Trophoblast cell (in vitro differentiated cells and primary cell): ENCODE results near the gene GLP2R.

Source experiments
- DNase-seq, 2 donors: peaks; one replicate each; pipeline ENCODE4 v3.0.0-alpha.2; 2016
- H2AFZ ChIP-seq: 2 replicates; pipeline ENCODE4 v1.6.1; 2013; ENCODE audit warnings: low read length, moderate library complexity, mild to moderate bottlenecking; ENCODE audit not compliant: insufficient read depth, poor library complexity
- H2AK5ac ChIP-seq: 2 replicates; pipeline ENCODE4 v1.6.1; 2013; ENCODE audit warnings: mild to moderate bottlenecking, low read length
- H2BK120ac ChIP-seq: 2 replicates; pipeline ENCODE4 v1.6.1; 2013; ENCODE audit warnings: low read length, mild to moderate bottlenecking, moderate library complexity; ENCODE audit not compliant: insufficient read depth, poor library complexity
- H2BK12ac ChIP-seq: 2 replicates; pipeline ENCODE4 v1.6.1; 2013; ENCODE audit warnings: mild to moderate bottlenecking, low read length, moderate library complexity
- H2BK5ac ChIP-seq: 2 replicates; pipeline ENCODE4 v1.6.1; 2013; ENCODE audit warnings: low read length, low read depth, moderate library complexity, mild to moderate bottlenecking; ENCODE audit not compliant: poor library complexity
- H3K14ac ChIP-seq: 2 replicates; pipeline ENCODE4 v1.6.1; 2013; ENCODE audit warnings: mild to moderate bottlenecking, low read length
- H3K18ac ChIP-seq: 2 replicates; pipeline ENCODE4 v1.6.1; 2013; ENCODE audit warnings: mild to moderate bottlenecking, low read length
- H3K23ac ChIP-seq: 2 replicates; pipeline ENCODE4 v1.6.1; 2013; ENCODE audit warnings: low read length
- H3K27ac ChIP-seq: 2 replicates; pipeline ENCODE4 v1.5.1; 2013; ENCODE audit warnings: low read depth, mild to moderate bottlenecking, inconsistent platforms, low read length, moderate library complexity
- H3K27me3 ChIP-seq: 2 replicates; pipeline ENCODE4 v1.6.1; 2013; ENCODE audit warnings: inconsistent platforms, mild to moderate bottlenecking, low read length, moderate library complexity; ENCODE audit not compliant: insufficient read depth
- H3K36me3 ChIP-seq, 2 experiments: 1 replicate in 1 of 2; 2 replicates in 1 of 2; pipeline ENCODE4 v1.6.1; 2013; ENCODE audit warnings: low read length in 2 of 2, mild to moderate bottlenecking in 2 of 2, moderate library complexity in 1 of 2; ENCODE audit not compliant: insufficient read depth in 2 of 2, control insufficient read depth in 1 of 2
- H3K4ac ChIP-seq: 2 replicates; pipeline ENCODE4 v1.6.1; 2013; ENCODE audit warnings: low read depth, mild to moderate bottlenecking, low read length, moderate library complexity
- H3K4me1 ChIP-seq, 2 experiments: 1 replicate in 1 of 2; 2 replicates in 1 of 2; pipeline ENCODE4 v1.6.1; 2013; ENCODE audit warnings: low read length in 2 of 2, mild to moderate bottlenecking in 2 of 2, moderate library complexity in 1 of 2; ENCODE audit not compliant: insufficient read depth in 2 of 2, control insufficient read depth in 1 of 2
- H3K4me2 ChIP-seq: 2 replicates; pipeline ENCODE4 v1.6.1; 2013; ENCODE audit warnings: inconsistent platforms, mild to moderate bottlenecking, low read length, moderate library complexity
- H3K4me3 ChIP-seq: 2 replicates; pipeline ENCODE4 v1.5.1; 2013; ENCODE audit warnings: mild to moderate bottlenecking, low read depth, low read length, inconsistent platforms
- H3K79me1 ChIP-seq: one replicate; pipeline ENCODE4 v1.6.1; 2013; ENCODE audit warnings: low read length
- H3K79me2 ChIP-seq: 2 replicates; pipeline ENCODE4 v1.6.1; 2013; ENCODE audit warnings: low read length, mild to moderate bottlenecking; ENCODE audit not compliant: control insufficient read depth, insufficient read depth, poor library complexity
- H3K9ac ChIP-seq: 2 replicates; pipeline ENCODE4 v1.6.1; 2013; ENCODE audit warnings: mild to moderate bottlenecking, low read length
- H3K9me3 ChIP-seq: 2 replicates; pipeline ENCODE4 v1.6.1; 2013; ENCODE audit warnings: low read depth, mild to moderate bottlenecking, control low read depth, inconsistent platforms, low read length; ENCODE audit not compliant: insufficient read depth
- H4K12ac ChIP-seq: 2 replicates; pipeline ENCODE4 v1.6.1; 2013; ENCODE audit warnings: low read depth, mild to moderate bottlenecking, low read length, moderate library complexity
- H4K8ac ChIP-seq: 2 replicates; pipeline ENCODE4 v1.6.1; 2013; ENCODE audit warnings: low read depth, mild to moderate bottlenecking, low read length, moderate library complexity
- H4K91ac ChIP-seq: one replicate; pipeline ENCODE4 v1.6.1; 2013; ENCODE audit warnings: low read depth, mild to moderate bottlenecking, low read length, moderate library complexity
- WGBS: extraction: QIAGEN DNeasy Blood & Tissue Kit; methylation state at CpG from one replicate; pipeline ENCODE4 v1.1.7; 2013; ENCODE audit warnings: missing lambda C conversion rate; ENCODE audit not compliant: insufficient read length, insufficient coverage; ENCODE audit errors: extremely low coverage; 5-methylcytosine and 5-hydroxymethylcytosine counted together

Gene GLP2R

GRCh38 chr17:9811537-9811936 is 14.2 kb upstream of the GLP2R start:
- H3K27me3 ChIP-seq: no peaks in the 10 kb centered on the region
- WGBS: no CpG with 5 or more reads among the region's 11 CpGs

GRCh38 chr17:9813166-9813565 is 12.6 kb upstream of the GLP2R start:
- Histone ChIP-seq H3K18ac (no peak overlapping the region), H3K9ac (no peak overlapping the region), H3K4ac (no peak overlapping the region), H2AFZ (no peak overlapping the region), H3K36me3 (no peaks in the 10 kb centered on the region), H2AK5ac (no peak overlapping the region), H3K79me1 (peaks cover 2% of the 10 kb centered on the region), H2BK12ac (no peak overlapping the region), H2BK120ac (no peak overlapping the region), H3K27me3 (no peaks in the 10 kb centered on the region), H3K4me2 (no peak overlapping the region), H3K27ac (no peak overlapping the region), H2BK5ac (no peak overlapping the region), H3K79me2 (no peaks in the 10 kb centered on the region), H4K8ac (no peak overlapping the region), H4K12ac (no peak overlapping the region), H3K9me3 (peaks cover 2% of the 10 kb centered on the region), H3K23ac (no peak overlapping the region), H3K4me3 (no peak overlapping the region), H3K4me1 (no peaks in the 10 kb centered on the region), H3K14ac (no peak overlapping the region), H4K91ac (no peak overlapping the region)
- no CpG with 5 or more reads among the region's 9 CpGs for WGBS
- peak in 1 of 2 donors; percentile 60 for DNase-seq

More at GRCh38 chr17:9811537-9811936, 14.2 kb upstream of the GLP2R start:
- Histone ChIP-seq H2AK5ac (no peak overlapping the region), H4K91ac (no peak overlapping the region), H3K4me2 (no peak overlapping the region), H4K12ac (no peak overlapping the region), H4K8ac (no peak overlapping the region), H2BK120ac (no peak overlapping the region), H3K9ac (no peak overlapping the region), H3K4me1 (no peaks in the 10 kb centered on the region), H3K9me3 (peaks cover 2% of the 10 kb centered on the region), H2BK12ac (no peak overlapping the region), H3K79me1 (peaks cover 2% of the 10 kb centered on the region), H3K14ac (no peak overlapping the region), H3K79me2 (no peaks in the 10 kb centered on the region), H2BK5ac (no peak overlapping the region), H3K4me3 (no peak overlapping the region), H3K4ac (no peak overlapping the region), H2AFZ (no peak overlapping the region), H3K23ac (no peak overlapping the region), H3K18ac (no peak overlapping the region), H3K36me3 (no peaks in the 10 kb centered on the region), H3K27ac (no peak overlapping the region)
- DNase-seq: no peak

DNA sequence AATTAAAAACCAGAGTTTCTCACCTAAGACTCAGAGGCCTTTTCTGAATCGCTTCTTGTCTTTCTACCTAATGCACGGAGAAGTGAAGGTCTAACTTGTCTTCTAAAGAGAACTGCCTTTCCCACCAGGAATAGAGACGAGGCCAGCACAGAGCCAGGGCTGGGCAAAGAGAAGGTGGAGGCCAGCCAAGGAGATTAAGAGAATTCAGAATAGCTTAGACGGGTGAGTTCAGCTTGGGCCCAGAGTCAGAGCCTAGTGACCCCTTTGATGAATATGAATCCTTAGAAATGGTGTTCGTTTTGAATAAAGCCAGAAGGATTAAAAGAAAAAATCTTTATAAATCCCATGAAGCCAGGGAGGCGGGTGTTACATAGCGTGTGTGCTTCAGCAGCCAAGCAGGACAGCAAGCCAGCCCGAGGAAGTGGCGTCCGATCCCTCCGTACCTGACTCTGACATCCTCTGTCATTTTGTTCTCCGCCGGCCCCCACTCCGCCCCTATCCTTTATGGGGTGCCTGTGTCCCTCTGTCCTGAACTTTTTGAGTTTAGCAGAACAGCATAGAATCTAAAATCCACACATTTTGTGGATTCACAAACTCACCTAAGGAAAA is 11.3 kb upstream of the GLP2R start:
- Histone ChIP-seq H2BK5ac (no peak overlapping the region), H4K12ac (no peak overlapping the region), H3K4me1 (no peaks in the 10 kb centered on the region), H3K79me2 (no peaks in the 10 kb centered on the region), H2AK5ac (no peak overlapping the region), H2AFZ (no peak overlapping the region), H3K14ac (no peak overlapping the region), H2BK120ac (no peak overlapping the region), H3K9me3 (peaks cover 2% of the 10 kb centered on the region), H3K23ac (no peak overlapping the region), H3K4me2 (no peak overlapping the region), H3K9ac (no peak overlapping the region), H3K4me3 (no peak overlapping the region), H3K18ac (no peak overlapping the region), H2BK12ac (no peak overlapping the region), H4K91ac (no peak overlapping the region), H3K27ac (no peak overlapping the region), H4K8ac (no peak overlapping the region), H3K79me1 (no peaks in the 10 kb centered on the region), H3K36me3 (no peaks in the 10 kb centered on the region), H3K27me3 (no peaks in the 10 kb centered on the region), H3K4ac (no peak overlapping the region)
- WGBS: no CpG with 5 or more reads among the region's 14 CpGs
- DNase-seq: no peak

GRCh38 chr17:9816472-9816871 is 9.3 kb upstream of the GLP2R start:
- no peak overlapping the region for H3K4ac ChIP-seq
- H3K79me1 ChIP-seq: no peaks in the 10 kb centered on the region
- no peak overlapping the region for H3K9ac ChIP-seq
- DNase-seq: no peak
- H4K91ac ChIP-seq: no peak overlapping the region
- H3K27me3 ChIP-seq: no peaks in the 10 kb centered on the region
- no CpG with 5 or more reads among the region's 10 CpGs for WGBS
- H2BK12ac ChIP-seq: no peak overlapping the region
- H3K27ac ChIP-seq: no peak overlapping the region
- no peak overlapping the region for H3K14ac ChIP-seq
- H2BK5ac ChIP-seq: no peak overlapping the region
- no peaks in the 10 kb centered on the region for H3K79me2 ChIP-seq
- no peak overlapping the region for H2AFZ ChIP-seq
- H3K36me3 ChIP-seq: no peaks in the 10 kb centered on the region
- no peak overlapping the region for H2BK120ac ChIP-seq
- H3K4me3 ChIP-seq: no peak overlapping the region
- no peak overlapping the region for H3K23ac ChIP-seq
- peaks cover 2% of the 10 kb centered on the region for H3K9me3 ChIP-seq
- H4K12ac ChIP-seq: no peak overlapping the region
- no peak overlapping the region for H4K8ac ChIP-seq
- H3K4me2 ChIP-seq: no peak overlapping the region
- H3K4me1 ChIP-seq: no peaks in the 10 kb centered on the region
- no peak overlapping the region for H3K18ac ChIP-seq
- H2AK5ac ChIP-seq: no peak overlapping the region
